ENCODE measurements around the gene DTX1. TPM values are rescaled to one million over a fixed set of nuclear protein-coding genes. Genes with fewer than 3 reads are reported as not detected.

The DTX1 gene
- total RNA-seq, 1 experiment from 2014 or later, result 3.0 TPM

DNA sequence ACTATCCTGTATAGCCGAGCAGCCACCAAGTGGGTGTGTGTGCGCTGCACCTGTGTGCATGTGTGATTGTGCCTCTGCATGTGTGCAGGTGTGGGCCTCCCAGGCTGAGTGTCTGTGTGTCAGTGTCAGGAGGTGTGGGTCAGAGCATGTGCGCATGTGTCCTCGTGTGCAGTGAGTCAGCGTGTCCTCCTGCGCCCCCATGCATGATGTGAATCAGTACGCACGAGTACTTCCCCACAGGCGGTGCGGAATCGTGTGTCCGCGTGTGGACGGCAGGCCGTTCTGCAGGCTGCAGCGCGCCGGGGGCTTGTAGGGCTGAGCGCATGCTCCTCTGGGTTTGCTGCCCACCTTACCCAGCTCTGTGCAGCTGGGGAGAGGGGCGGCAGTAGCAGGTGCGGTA lies 34.2 kb downstream of the DTX1 start:
- Histone ChIP-seq H3K56ac (ENCODE audit: insufficient read length, low read depth, low read length) (no peak overlapping the region), H3K4ac (ENCODE audit: low read depth, low read length) (no peak overlapping the region), H3K4me1 (ENCODE audit: insufficient read depth, low read length) (no peaks in the 10 kb centered on the region), H2AFZ (ENCODE audit: low read length) (no peak overlapping the region), H3K27me3 (ENCODE audit: insufficient read depth, low read length) (no peaks in the 10 kb centered on the region), H4K91ac (ENCODE audit: insufficient read length, low read depth, low read length) (no peak overlapping the region), H2BK12ac (ENCODE audit: insufficient read length, low read depth, low read length) (no peak overlapping the region), H3K23me2 (ENCODE audit: insufficient read length, low read depth, low read length, poor library complexity, severe bottlenecking) (no peaks in the 10 kb centered on the region), H3K18ac (ENCODE audit: insufficient read length, low read depth, low read length) (no peak overlapping the region), H3K79me1 (ENCODE audit: insufficient read depth, low read depth, low read length, poor library complexity, severe bottlenecking) (no peaks in the 10 kb centered on the region), H3K27ac (ENCODE audit: insufficient read length, low read depth, low read length) (no peak overlapping the region), H2AK5ac (ENCODE audit: insufficient read length, low read length) (no peak overlapping the region), H3K14ac (ENCODE audit: insufficient read depth, low read length) (no peak overlapping the region), H4K8ac (replicated peaks; ENCODE audit: insufficient read length, low read depth, low read length) (no peak overlapping the region), H3K23ac (ENCODE audit: insufficient read length, low read depth, low read length) (no peak overlapping the region), H3T11ph (ENCODE audit: low read length) (no peak overlapping the region), H2BK15ac (ENCODE audit: low read depth, low read length) (no peak overlapping the region), H3K79me2 (ENCODE audit: insufficient read depth, low read length) (no peaks in the 10 kb centered on the region), H4K5ac (ENCODE audit: insufficient read length, low read depth, low read length) (no peak overlapping the region), H2BK20ac (ENCODE audit: low read depth, low read length, poor library complexity, severe bottlenecking) (no peak overlapping the region), H4K20me1 (ENCODE audit: control insufficient read depth, insufficient read depth, insufficient read length) (no peaks in the 10 kb centered on the region), H2BK5ac (ENCODE audit: insufficient read length, low read length) (no peak overlapping the region), H3K4me2 (ENCODE audit: insufficient read depth, insufficient read length, low read length) (no peak overlapping the region), H3K9ac (ENCODE audit: extremely low read depth, insufficient read length, low read length) (no peak overlapping the region), H3K9me3 (ENCODE audit: control insufficient read depth, low read depth, low read length) (no peaks in the 10 kb centered on the region), H2BK120ac (ENCODE audit: low read depth, low read length, poor library complexity, severe bottlenecking) (no peak overlapping the region)
- no peak for DNase-seq
- Mint-ChIP-seq H3K27me3 (ENCODE audit: low read depth) (peaks cover 29% of the 10 kb centered on the region), H3K9me3 (no peaks in the 10 kb centered on the region; a peak in 1 of 5 replicates), H3K36me3 (ENCODE audit: insufficient read depth in 1 of 3, low read depth in 3 of 3) (no peaks in the 10 kb centered on the region; a peak in 1 of 7 replicates), H3K27ac (no peak overlapping the region), H3K4me1 (peaks cover 19 to 29% of the 10 kb centered on the region in 2 experiments), H3K4me3 (no peak overlapping the region)
- TF ChIP-seq, protein P1, sequence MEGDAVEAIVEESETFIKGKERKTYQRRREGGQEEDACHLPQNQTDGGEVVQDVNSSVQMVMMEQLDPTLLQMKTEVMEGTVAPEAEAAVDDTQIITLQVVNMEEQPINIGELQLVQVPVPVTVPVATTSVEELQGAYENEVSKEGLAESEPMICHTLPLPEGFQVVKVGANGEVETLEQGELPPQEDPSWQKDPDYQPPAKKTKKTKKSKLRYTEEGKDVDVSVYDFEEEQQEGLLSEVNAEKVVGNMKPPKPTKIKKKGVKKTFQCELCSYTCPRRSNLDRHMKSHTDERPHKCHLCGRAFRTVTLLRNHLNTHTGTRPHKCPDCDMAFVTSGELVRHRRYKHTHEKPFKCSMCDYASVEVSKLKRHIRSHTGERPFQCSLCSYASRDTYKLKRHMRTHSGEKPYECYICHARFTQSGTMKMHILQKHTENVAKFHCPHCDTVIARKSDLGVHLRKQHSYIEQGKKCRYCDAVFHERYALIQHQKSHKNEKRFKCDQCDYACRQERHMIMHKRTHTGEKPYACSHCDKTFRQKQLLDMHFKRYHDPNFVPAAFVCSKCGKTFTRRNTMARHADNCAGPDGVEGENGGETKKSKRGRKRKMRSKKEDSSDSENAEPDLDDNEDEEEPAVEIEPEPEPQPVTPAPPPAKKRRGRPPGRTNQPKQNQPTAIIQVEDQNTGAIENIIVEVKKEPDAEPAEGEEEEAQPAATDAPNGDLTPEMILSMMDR (conservative IDR thresholded peaks at IDR 0.05), result no peak
- WGBS (ENCODE audit: extremely low coverage, insufficient read length, low lambda C conversion rate), result no CpG with 5 or more reads among the region's 21 CpGs

Measured in H9 (cell line).